HepG2 (cell line): ENCODE measurements around the gene BLOC1S4. TPM values are rescaled to one million over a fixed set of nuclear protein-coding genes. Genes with fewer than 3 reads are reported as not detected.
A peak's percentile ranks its signal among the peaks of the same experiment; 100 is the strongest.

ENCODE experiments used
- ARNT2 ChIP-seq: sonication (generic); formaldehyde crosslinking; IDR thresholded peaks from 2 replicates; pipeline ENCODE4 v1.8.0; 2022; ENCODE audit warnings: mild to moderate bottlenecking, low read depth, missing genetic modification reagents, moderate library complexity
- CENPT ChIP-seq: sonication (generic); formaldehyde crosslinking; IDR thresholded peaks from 2 replicates; pipeline ENCODE4 v1.8.0; 2022; ENCODE audit warnings: low read depth, mild to moderate bottlenecking, moderate library complexity, missing genetic modification reagents
- EP300 ChIP-seq, 3 experiments: sonication (generic) in 1 of 3; formaldehyde crosslinking in 1 of 3; IDR thresholded peaks; 2 replicates each; pipeline versions ENCODE4 v1.5.1 to v1.6.1; 2011 to 2020; ENCODE audit warnings: low read depth in 2 of 3, low read length in 2 of 3, borderline replicate concordance in 1 of 3, improper control_type of control experiment in 1 of 3, mild to moderate bottlenecking in 1 of 3, missing genetic modification reagents in 1 of 3, moderate library complexity in 1 of 3
- GATAD2A ChIP-seq: IDR thresholded peaks from 2 replicates; pipeline ENCODE4 v1.6.1; 2016
- HOXA3 ChIP-seq: sonication (generic); formaldehyde crosslinking; IDR thresholded peaks from 2 replicates; pipeline ENCODE4 v1.5.0; 2020; ENCODE audit warnings: missing genetic modification reagents
- KMT2B ChIP-seq: IDR thresholded peaks from 2 replicates; pipeline ENCODE4 v1.6.1; 2016; ENCODE audit warnings: missing genetic modification reagents, missing compliant biosample characterization
- MXI1 ChIP-seq: IDR thresholded peaks from 3 replicates; pipeline ENCODE4 v1.6.1; 2012; ENCODE audit warnings: low read depth, low read length, inconsistent platforms, borderline replicate concordance
- RBM39 ChIP-seq: fragments of 200-400 bp; formaldehyde crosslinking; IDR thresholded peaks from one replicate; pipeline ENCODE4 v1.6.1; 2018; ENCODE audit warnings: antibody characterized with exemption, mild to moderate bottlenecking, low read depth, low read length; ENCODE audit not compliant: poor library complexity, severe bottlenecking
- REL ChIP-seq: sonication (generic); formaldehyde crosslinking; conservative IDR thresholded peaks from 2 replicates; pipeline ENCODE4 v1.8.0; 2022; ENCODE audit warnings: mild to moderate bottlenecking, missing genetic modification reagents, moderate library complexity
- REXO4 ChIP-seq: sonication (generic); formaldehyde crosslinking; IDR thresholded peaks from 2 replicates; pipeline ENCODE4 v1.8.0; 2022; ENCODE audit warnings: missing genetic modification reagents, mild to moderate bottlenecking, borderline replicate concordance
- SALL1 ChIP-seq: sonication (generic); formaldehyde crosslinking; IDR thresholded peaks from 2 replicates; pipeline ENCODE4 v1.8.0; 2022; ENCODE audit warnings: mild to moderate bottlenecking, missing genetic modification reagents
- SAP130 ChIP-seq: IDR thresholded peaks from 2 replicates; pipeline ENCODE4 v1.6.1; 2016; ENCODE audit warnings: low read depth
- SMC3 ChIP-seq: IDR thresholded peaks from 2 replicates; pipeline ENCODE4 v1.6.1; 2011; ENCODE audit warnings: low read length, improper control_type of control experiment
- SMYD3 ChIP-seq: sonication (generic); formaldehyde crosslinking; IDR thresholded peaks from 2 replicates; pipeline ENCODE4 v1.8.1; 2023; ENCODE audit warnings: mild to moderate bottlenecking, missing genetic modification reagents
- SOX6 ChIP-seq, 2 experiments: fragments of 450-650 bp in 1 of 2; sonication (generic) in 1 of 2; formaldehyde crosslinking in 1 of 2; IDR thresholded peaks; 2 replicates each; pipeline versions ENCODE4 v1.4.0 to v1.6.1; 2017 to 2020; ENCODE audit warnings: antibody characterized with exemption in 1 of 2, mild to moderate bottlenecking in 1 of 2, missing genetic modification reagents in 1 of 2
- ZNF253 ChIP-seq: sonication (generic); formaldehyde crosslinking; IDR thresholded peaks from 2 replicates; pipeline ENCODE4 v1.8.0; 2022; ENCODE audit warnings: mild to moderate bottlenecking, missing genetic modification reagents, borderline replicate concordance
- polyA plus RNA-seq, 8 experiments: library from polyadenylated mRNA; depleted of rRNA in 3 of 8; stranded (reverse) in 7 of 8; unstranded in 1 of 8; fragments of >200 nt; fragmentation: Illumina TruSeq in 4 of 8; extraction: Trizol in 4 of 8; gene quantifications; 2 replicates each; pipeline versions ENCODE4 v1.2.1 to v1.2.3, GENCODE V29; 2011 to 2016; ENCODE audit warnings: low read depth in 4 of 8, missing spikeins in 1 of 8, mixed read lengths in 1 of 8; ENCODE audit not compliant: insufficient read depth in 1 of 8
- total RNA-seq, 5 experiments: library from RNA; depleted of rRNA; stranded (reverse); fragments of >200 nt; fragmentation: Illumina TruSeq; extraction: Trizol; gene quantifications; 2 replicates each; pipeline ENCODE4 v1.2.3, GENCODE V29; 2016; ENCODE audit warnings: low read depth in 1 of 5
- TF ChIP-seq, protein P1 (sequence below): sonication (generic); formaldehyde crosslinking; IDR thresholded peaks from 2 replicates; pipeline ENCODE4 v1.4.0; 2020; ENCODE audit warnings: mild to moderate bottlenecking, missing genetic modification reagents
- TF ChIP-seq, protein P2 (sequence below): sonication (generic); formaldehyde crosslinking; IDR thresholded peaks from 2 replicates; pipeline ENCODE4 v1.9.0; 2022; ENCODE audit warnings: low read depth, missing genetic modification reagents
- TF ChIP-seq, protein P3 (sequence below): IDR thresholded peaks from 2 replicates; pipeline ENCODE4 v1.4.0; 2020; ENCODE audit warnings: mild to moderate bottlenecking, missing genetic modification reagents

BLOC1S4 gene
- total and polyA plus RNA-seq, 2 of the 13 experiments (the other 11 are each of a cell fraction or from before 2014, with no cell fraction given) = 15.5 to 20.9 TPM

DNA sequence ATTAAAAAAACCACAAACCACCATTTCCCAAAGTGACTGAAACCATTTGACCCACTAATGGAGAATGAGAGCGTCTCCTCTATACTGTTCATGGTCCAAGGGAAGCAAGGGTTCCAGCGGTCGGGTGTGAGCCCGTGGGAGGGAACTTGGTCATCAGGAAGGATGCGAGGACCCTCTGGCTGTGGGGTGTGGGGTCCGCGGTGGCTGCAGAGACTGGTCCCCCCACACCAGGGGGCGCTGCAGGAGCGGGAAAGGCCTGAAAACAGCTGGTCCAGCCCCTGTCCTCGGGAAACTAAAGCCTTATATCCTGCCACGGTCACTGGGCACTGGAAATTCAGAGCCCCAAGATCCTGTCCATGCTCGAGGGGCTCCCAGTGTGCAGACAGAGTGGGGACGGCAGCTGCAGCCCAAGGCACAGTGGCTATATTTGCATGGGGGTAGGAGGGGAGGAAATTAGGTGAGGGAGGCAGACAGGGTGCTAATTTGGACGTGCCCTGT lies 4.3 kb downstream of the BLOC1S4 start (continued):
- TF ChIP-seq SMC3 = peak; percentile 61; the same call in 1 of the 2 replicates
- no peak for TF ChIP-seq EP300 (IDR thresholded peaks at IDR 0.05; ENCODE audit: low read depth in 2 of 2, low read length in 2 of 2)
- TF ChIP-seq EP300 (CRISPR knock-in tag; IDR thresholded peaks at IDR 0.05; ENCODE audit: borderline replicate concordance) = no peak
- peak; percentile 59; the same call in 1 of the 2 replicates for TF ChIP-seq ARNT2
- TF ChIP-seq KMT2B (CRISPR knock-in tag) = no peak
- peak; percentile 27; the same call in 1 of the 2 replicates for TF ChIP-seq SALL1
- TF ChIP-seq, protein P1, sequence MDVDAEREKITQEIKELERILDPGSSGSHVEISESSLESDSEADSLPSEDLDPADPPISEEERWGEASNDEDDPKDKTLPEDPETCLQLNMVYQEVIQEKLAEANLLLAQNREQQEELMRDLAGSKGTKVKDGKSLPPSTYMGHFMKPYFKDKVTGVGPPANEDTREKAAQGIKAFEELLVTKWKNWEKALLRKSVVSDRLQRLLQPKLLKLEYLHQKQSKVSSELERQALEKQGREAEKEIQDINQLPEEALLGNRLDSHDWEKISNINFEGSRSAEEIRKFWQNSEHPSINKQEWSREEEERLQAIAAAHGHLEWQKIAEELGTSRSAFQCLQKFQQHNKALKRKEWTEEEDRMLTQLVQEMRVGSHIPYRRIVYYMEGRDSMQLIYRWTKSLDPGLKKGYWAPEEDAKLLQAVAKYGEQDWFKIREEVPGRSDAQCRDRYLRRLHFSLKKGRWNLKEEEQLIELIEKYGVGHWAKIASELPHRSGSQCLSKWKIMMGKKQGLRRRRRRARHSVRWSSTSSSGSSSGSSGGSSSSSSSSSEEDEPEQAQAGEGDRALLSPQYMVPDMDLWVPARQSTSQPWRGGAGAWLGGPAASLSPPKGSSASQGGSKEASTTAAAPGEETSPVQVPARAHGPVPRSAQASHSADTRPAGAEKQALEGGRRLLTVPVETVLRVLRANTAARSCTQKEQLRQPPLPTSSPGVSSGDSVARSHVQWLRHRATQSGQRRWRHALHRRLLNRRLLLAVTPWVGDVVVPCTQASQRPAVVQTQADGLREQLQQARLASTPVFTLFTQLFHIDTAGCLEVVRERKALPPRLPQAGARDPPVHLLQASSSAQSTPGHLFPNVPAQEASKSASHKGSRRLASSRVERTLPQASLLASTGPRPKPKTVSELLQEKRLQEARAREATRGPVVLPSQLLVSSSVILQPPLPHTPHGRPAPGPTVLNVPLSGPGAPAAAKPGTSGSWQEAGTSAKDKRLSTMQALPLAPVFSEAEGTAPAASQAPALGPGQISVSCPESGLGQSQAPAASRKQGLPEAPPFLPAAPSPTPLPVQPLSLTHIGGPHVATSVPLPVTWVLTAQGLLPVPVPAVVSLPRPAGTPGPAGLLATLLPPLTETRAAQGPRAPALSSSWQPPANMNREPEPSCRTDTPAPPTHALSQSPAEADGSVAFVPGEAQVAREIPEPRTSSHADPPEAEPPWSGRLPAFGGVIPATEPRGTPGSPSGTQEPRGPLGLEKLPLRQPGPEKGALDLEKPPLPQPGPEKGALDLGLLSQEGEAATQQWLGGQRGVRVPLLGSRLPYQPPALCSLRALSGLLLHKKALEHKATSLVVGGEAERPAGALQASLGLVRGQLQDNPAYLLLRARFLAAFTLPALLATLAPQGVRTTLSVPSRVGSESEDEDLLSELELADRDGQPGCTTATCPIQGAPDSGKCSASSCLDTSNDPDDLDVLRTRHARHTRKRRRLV (CRISPR knock-in tag) = no peak
- TF ChIP-seq SAP130 (CRISPR knock-in tag) = peak; percentile 38; the same call in 1 of the 2 replicates
- no peak for TF ChIP-seq ZNF253
- TF ChIP-seq GATAD2A (CRISPR knock-in tag) = peak; percentile 69; the same call in 1 of the 2 replicates
- 0 out of 2 replicates have a peak, but pooled peaks have one; percentile 25 for TF ChIP-seq HOXA3 (CRISPR knock-in tag)
- peak; percentile 37 for TF ChIP-seq RBM39
- no peak for TF ChIP-seq CENPT (CRISPR knock-in tag)
- TF ChIP-seq SMYD3 = no peak
- no peak for TF ChIP-seq REXO4 (CRISPR knock-in tag)
- TF ChIP-seq MXI1 = 0 out of 3 replicates have a peak, but pooled peaks have one; percentile 41
- TF ChIP-seq REL (CRISPR knock-in tag) = no peak
- TF ChIP-seq SOX6 (IDR thresholded peaks at IDR 0.05) = no peak
- peak; percentile 37; the same call in 1 of the 2 replicates for TF ChIP-seq SOX6 (CRISPR knock-in tag; IDR thresholded peaks at IDR 0.05)
- TF ChIP-seq, protein P2, sequence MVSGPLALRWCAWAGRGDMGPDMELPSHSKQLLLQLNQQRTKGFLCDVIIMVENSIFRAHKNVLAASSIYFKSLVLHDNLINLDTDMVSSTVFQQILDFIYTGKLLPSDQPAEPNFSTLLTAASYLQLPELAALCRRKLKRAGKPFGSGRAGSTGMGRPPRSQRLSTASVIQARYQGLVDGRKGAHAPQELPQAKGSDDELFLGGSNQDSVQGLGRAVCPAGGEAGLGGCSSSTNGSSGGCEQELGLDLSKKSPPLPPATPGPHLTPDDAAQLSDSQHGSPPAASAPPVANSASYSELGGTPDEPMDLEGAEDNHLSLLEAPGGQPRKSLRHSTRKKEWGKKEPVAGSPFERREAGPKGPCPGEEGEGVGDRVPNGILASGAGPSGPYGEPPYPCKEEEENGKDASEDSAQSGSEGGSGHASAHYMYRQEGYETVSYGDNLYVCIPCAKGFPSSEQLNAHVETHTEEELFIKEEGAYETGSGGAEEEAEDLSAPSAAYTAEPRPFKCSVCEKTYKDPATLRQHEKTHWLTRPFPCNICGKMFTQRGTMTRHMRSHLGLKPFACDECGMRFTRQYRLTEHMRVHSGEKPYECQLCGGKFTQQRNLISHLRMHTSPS (CRISPR knock-in tag) = 0 out of 2 replicates have a peak, but pooled peaks have one; percentile 18
- TF ChIP-seq, protein P3, sequence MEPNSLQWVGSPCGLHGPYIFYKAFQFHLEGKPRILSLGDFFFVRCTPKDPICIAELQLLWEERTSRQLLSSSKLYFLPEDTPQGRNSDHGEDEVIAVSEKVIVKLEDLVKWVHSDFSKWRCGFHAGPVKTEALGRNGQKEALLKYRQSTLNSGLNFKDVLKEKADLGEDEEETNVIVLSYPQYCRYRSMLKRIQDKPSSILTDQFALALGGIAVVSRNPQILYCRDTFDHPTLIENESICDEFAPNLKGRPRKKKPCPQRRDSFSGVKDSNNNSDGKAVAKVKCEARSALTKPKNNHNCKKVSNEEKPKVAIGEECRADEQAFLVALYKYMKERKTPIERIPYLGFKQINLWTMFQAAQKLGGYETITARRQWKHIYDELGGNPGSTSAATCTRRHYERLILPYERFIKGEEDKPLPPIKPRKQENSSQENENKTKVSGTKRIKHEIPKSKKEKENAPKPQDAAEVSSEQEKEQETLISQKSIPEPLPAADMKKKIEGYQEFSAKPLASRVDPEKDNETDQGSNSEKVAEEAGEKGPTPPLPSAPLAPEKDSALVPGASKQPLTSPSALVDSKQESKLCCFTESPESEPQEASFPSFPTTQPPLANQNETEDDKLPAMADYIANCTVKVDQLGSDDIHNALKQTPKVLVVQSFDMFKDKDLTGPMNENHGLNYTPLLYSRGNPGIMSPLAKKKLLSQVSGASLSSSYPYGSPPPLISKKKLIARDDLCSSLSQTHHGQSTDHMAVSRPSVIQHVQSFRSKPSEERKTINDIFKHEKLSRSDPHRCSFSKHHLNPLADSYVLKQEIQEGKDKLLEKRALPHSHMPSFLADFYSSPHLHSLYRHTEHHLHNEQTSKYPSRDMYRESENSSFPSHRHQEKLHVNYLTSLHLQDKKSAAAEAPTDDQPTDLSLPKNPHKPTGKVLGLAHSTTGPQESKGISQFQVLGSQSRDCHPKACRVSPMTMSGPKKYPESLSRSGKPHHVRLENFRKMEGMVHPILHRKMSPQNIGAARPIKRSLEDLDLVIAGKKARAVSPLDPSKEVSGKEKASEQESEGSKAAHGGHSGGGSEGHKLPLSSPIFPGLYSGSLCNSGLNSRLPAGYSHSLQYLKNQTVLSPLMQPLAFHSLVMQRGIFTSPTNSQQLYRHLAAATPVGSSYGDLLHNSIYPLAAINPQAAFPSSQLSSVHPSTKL (CRISPR knock-in tag) = peak; percentile 29; the same call in 1 of the 2 replicates
